ENCODE measurements around the gene ARFGAP3. TPM values are rescaled to one million over a fixed set of nuclear protein-coding genes. Genes with fewer than 3 reads are reported as not detected.

Gene ARFGAP3
- total RNA-seq, 1 experiment from 2014 or later = 15.0 TPM

- Histone ChIP-seq H4K20me1 (ENCODE audit: control insufficient read depth, insufficient read depth, insufficient read length) (no peaks in the 10 kb centered on the region), H3K14ac (ENCODE audit: insufficient read depth, low read length) (no peak overlapping the region), H4K8ac (replicated peaks; ENCODE audit: insufficient read length, low read depth, low read length) (no peak overlapping the region), H2AK5ac (ENCODE audit: insufficient read length, low read length) (no peak overlapping the region), H2BK12ac (ENCODE audit: insufficient read length, low read depth, low read length) (no peak overlapping the region), H3K4me1 (ENCODE audit: insufficient read depth, low read length) (no peaks in the 10 kb centered on the region), H3K79me2 (ENCODE audit: insufficient read depth, low read length) (no peaks in the 10 kb centered on the region), H3K18ac (ENCODE audit: insufficient read length, low read depth, low read length) (no peak overlapping the region), H3K23me2 (ENCODE audit: insufficient read length, low read depth, low read length, poor library complexity, severe bottlenecking) (no peaks in the 10 kb centered on the region), H3K4me2 (ENCODE audit: insufficient read depth, insufficient read length, low read length) (no peak overlapping the region), H4K91ac (ENCODE audit: insufficient read length, low read depth, low read length) (no peak overlapping the region), H4K5ac (ENCODE audit: insufficient read length, low read depth, low read length) (no peak overlapping the region), H3K4ac (ENCODE audit: low read depth, low read length) (no peak overlapping the region), H2AFZ (ENCODE audit: low read length) (no peak overlapping the region), H3K56ac (ENCODE audit: insufficient read length, low read depth, low read length) (no peak overlapping the region), H3K9me3 (ENCODE audit: control insufficient read depth, low read depth, low read length) (no peaks in the 10 kb centered on the region), H2BK5ac (ENCODE audit: insufficient read length, low read length) (no peak overlapping the region), H3K9ac (ENCODE audit: extremely low read depth, insufficient read length, low read length) (no peak overlapping the region), H3K79me1 (ENCODE audit: insufficient read depth, low read depth, low read length, poor library complexity, severe bottlenecking) (no peaks in the 10 kb centered on the region), H2BK120ac (ENCODE audit: low read depth, low read length, poor library complexity, severe bottlenecking) (no peak overlapping the region), H3K23ac (ENCODE audit: insufficient read length, low read depth, low read length) (no peak overlapping the region), H3K27ac (ENCODE audit: insufficient read length, low read depth, low read length) (no peak overlapping the region), H2BK15ac (ENCODE audit: low read depth, low read length) (no peak overlapping the region), H3T11ph (ENCODE audit: low read length) (no peak overlapping the region), H3K27me3 (ENCODE audit: insufficient read depth, low read length) (no peaks in the 10 kb centered on the region), H2BK20ac (ENCODE audit: low read depth, low read length, poor library complexity, severe bottlenecking) (no peak overlapping the region)
- peaks cover 10 to 13% of the 10 kb centered on the region in 2 experiments for H3K4me1 Mint-ChIP-seq
- TF ChIP-seq, protein P1, sequence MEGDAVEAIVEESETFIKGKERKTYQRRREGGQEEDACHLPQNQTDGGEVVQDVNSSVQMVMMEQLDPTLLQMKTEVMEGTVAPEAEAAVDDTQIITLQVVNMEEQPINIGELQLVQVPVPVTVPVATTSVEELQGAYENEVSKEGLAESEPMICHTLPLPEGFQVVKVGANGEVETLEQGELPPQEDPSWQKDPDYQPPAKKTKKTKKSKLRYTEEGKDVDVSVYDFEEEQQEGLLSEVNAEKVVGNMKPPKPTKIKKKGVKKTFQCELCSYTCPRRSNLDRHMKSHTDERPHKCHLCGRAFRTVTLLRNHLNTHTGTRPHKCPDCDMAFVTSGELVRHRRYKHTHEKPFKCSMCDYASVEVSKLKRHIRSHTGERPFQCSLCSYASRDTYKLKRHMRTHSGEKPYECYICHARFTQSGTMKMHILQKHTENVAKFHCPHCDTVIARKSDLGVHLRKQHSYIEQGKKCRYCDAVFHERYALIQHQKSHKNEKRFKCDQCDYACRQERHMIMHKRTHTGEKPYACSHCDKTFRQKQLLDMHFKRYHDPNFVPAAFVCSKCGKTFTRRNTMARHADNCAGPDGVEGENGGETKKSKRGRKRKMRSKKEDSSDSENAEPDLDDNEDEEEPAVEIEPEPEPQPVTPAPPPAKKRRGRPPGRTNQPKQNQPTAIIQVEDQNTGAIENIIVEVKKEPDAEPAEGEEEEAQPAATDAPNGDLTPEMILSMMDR (conservative IDR thresholded peaks at IDR 0.05) = no peak
- H3K36me3 Mint-ChIP-seq (ENCODE audit: insufficient read depth in 1 of 3, low read depth in 3 of 3) = peaks cover 12 to 58% (median 47%) of the 10 kb centered on the region in 3 experiments; a peak in 6 of 7 replicates
- no peak for DNase-seq
- no peaks in the 10 kb centered on the region for H3K9me3 Mint-ChIP-seq
- no peaks in the 10 kb centered on the region for H3K27me3 Mint-ChIP-seq (ENCODE audit: low read depth)
- H3K27ac Mint-ChIP-seq = peak overlapping the region in 1 of 3 experiments; percentile 70; a peak in 1 of 7 replicates
- H3K4me3 Mint-ChIP-seq = no peak overlapping the region
- no CpG with 5 or more reads among the region's 8 CpGs for WGBS (ENCODE audit: extremely low coverage, insufficient read length, low lambda C conversion rate)
These were observed 26.0 kb upstream of the ARFGAP3 start for GRCh38 chr22:42883121-42883520.

Measured in H9 (cell line).